GM21723 (cell line): Measurements from ENCODE around the gene PHC1.

Experiments used
- ATAC-seq: cut with Tn5 transposase; IDR thresholded peaks from one replicate; pipeline ENCODE4 v1.9.1; 2021; ENCODE audit warnings: mild to moderate bottlenecking, moderate library complexity; ENCODE audit not compliant: unreplicated experiment

PHC1 gene

GRCh38 chr12:8949342-8950220 lies 35.3 kb downstream of the PHC1 start, which contains the start of gene M6PR:
Gene M6PR, minus strand, starts transcription at chr12:8949645. Its CDS starts 3,241 bp downstream, at chr12:8946404.
- peak; percentile 90 for ATAC-seq

- ATAC-seq, result no peak
Observed at GRCh38 chr12:8950221-8950527, 35.9 kb downstream of the PHC1 start.

DNA sequence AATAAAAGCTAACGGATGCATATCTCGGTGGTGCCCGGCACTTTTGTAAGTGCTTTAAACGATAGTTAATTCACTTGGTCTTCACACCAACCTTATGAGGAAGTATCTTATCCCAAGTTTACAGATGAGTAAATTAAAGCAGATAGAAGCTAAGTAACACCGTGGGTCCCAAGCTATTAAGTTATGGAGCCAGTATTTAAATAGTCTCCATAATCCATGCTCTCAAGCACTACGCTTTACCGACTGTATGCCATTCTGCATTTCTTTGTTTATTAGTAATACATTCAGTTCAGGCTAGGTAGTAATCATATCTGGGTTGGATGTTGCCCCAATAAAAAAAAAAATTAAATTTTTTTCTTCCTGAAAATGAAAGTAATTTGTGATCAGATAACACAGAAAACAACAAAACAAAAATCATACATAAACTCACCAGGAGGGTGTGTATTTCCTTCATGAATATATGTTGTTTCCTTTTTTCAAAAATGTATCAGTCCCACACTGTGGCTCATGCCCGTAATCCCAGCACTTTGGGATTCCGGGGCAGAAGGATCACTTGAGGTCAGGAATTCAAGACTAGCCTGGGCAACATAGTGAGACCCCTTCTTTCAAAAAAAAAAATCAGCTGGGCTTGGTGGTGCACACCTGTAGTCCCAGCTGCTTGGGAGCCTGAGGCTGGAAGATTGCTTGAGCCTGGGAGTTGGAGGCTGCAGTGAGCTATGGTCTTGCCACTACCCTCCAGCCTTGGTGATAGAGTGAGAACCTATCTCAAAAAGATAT lies 36.6 kb downstream of the PHC1 start:
- ATAC-seq, result no peak

DNA sequence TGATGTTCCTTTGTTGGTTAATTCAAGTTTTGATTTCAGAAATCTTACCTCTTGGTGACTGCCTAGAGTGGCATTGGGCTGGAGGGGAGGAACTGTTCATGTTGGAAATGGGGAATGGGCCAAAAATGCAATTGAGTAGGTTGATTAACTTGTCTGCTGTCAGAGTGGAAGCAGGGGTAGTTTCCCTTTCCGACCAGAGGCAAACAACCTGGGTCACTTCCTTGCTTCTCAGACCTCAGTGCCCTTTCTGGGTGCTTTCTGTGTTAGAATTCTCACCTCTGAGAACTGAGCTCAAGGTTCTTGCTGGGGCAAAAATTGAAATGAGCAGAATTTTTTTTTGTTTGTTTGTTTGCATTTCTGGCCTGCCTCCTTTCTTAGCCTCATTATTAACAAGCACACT lies 37.4 kb downstream of the PHC1 start:
- no peak for ATAC-seq

DNA sequence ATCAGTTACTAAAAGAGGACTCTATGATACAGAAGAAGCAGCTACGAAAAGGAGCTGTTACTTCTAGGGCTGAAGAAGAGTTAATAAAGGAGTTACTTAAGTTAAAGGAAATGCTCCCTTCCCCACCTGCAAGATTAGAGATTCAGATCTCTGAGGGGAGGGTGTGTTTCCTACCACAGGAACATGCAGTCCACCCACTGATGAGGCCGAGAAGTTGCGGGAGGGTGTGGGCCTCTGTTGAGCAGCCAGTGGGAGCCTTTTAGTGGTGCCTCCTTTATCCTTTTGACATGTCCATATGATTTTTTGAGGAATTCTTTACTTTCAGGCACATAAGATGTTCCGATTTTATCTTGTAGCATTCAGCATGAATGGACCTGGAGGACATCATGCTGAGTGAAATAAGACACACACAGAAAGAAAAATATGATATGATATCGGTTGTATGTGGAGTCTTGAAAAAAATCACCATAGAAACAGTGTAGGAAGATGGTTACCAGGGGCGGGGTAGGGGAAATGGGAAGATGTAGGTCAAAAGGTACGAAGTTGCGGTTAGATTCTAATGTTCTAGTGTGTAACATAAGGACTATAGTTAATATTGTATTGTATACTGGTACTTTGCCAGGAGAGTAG lies 39.6 kb downstream of the PHC1 start:
- ATAC-seq, result no peak

DNA sequence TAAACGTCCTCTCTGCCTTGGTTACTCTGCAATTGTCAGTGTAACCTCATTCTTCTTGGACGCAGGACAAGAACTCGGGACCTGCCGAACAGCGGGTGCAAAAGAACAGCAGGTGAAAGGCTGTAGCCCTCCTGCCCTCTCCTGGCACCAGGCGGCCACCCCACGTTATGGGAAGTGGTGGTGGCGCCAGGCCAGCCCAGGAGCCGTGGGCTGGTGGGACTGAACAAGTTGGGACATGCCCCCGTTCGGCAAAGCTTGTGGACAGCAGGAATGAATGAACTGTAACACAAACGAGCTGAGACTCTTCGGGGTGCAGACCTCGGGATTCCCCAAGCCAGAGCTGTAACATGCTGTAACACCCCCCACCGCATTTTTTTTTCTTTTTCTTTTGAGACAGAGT lies 41.8 kb downstream of the PHC1 start:
- no peak for ATAC-seq

DNA sequence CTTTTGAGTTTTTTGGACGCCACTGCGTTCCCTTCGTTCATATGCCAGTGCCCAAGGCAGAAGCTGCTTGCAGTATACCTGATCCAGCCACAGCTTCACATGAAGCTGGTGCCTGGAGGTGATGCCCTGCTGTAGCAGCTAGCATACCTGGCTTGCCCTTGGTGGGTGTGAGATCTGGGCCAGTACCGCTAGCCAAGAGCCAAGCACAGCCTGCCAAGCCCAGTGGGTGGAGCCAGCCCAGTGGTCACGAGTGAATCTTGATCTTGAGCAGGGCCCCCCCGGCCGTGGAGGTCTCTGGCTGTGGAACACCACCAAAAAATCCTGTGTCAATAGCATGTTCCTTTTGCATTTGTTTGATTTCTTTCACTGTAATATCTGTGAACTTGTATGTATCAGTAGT lies 42.5 kb downstream of the PHC1 start:
- no peak for ATAC-seq

GRCh38 chr12:8957561-8957960 lies 43.3 kb downstream of the PHC1 start:
- ATAC-seq, result no peak

DNA sequence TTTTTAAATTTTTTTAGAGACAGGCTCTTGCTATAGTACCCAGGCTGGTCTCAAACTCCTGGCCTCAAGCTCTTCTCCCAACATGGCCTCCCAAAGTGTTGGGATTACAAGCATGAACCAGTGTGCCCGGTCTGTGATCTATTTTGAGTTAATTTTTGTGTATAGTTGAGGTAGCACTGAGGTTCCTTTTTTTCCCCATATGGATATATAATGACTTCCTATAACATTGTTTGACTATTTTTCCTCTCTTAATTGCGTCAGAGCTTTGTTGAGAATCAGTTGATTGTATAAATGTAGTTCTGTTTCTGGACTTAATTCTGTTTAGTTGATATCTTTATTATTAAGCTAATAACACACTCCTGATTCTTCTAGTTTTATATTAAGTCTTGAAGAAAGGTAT lies 43.8 kb downstream of the PHC1 start:
- ATAC-seq, result no peak

GRCh38 chr12:8960176-8960575 lies 45.9 kb downstream of the PHC1 start:
- ATAC-seq, result no peak

- no peak for ATAC-seq
Observed at GRCh38 chr12:8968761-8969160, 54.5 kb downstream of the PHC1 start.

GRCh38 chr12:8969861-8970411 lies 55.6 kb downstream of the PHC1 start:
- no peak for ATAC-seq

- ATAC-seq, result no peak
Observed at GRCh38 chr12:8970432-8970831, 56.1 kb downstream of the PHC1 start.

DNA sequence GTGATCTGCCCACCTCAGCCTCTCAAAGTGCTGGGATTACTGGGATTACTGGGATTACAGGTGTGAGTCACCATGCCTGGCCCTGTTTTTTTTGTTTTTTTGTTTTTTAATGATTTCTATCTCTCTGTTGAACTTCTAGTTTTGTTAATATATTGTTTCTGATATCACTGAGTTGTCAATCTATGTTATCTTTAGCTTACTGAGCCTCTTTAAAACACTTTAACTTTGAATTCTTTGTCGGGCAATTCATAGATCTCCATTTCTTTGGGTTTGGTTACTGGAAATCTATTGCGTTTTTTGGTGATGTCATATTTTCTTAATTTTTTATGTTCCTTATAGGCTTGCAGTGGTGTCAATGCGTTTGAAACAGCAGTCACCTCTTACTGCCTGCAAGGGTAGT lies 65.8 kb downstream of the PHC1 start:
- ATAC-seq, result no peak

GRCh38 chr12:8985213-8985754 lies 71.0 kb downstream of the PHC1 start:
- ATAC-seq, result no peak

- no peak for ATAC-seq
Observed at GRCh38 chr12:8987163-8987562, 72.9 kb downstream of the PHC1 start.

GRCh38 chr12:8987685-8988084 lies 73.4 kb downstream of the PHC1 start:
- no peak for ATAC-seq

GRCh38 chr12:8989413-8989812 lies 75.1 kb downstream of the PHC1 start, which contains the start of gene KLRG1:
Gene KLRG1, plus strand, starts transcription at chr12:8989546. Its CDS starts 90 bp downstream, at chr12:8989636.
- no peak for ATAC-seq
